IPS DF 6.9 (cell line): Measurements from ENCODE around the gene PODN.

Experiments used
- DNase-seq: peaks from one replicate; pipeline ENCODE4 v3.0.0-alpha.2; 2013; ENCODE audit warnings: low read depth, low spot score
- H3K27ac ChIP-seq: one replicate; pipeline ENCODE4 v1.5.1; 2013; ENCODE audit warnings: low read length, control low read depth
- H3K27me3 ChIP-seq: 2 replicates; pipeline ENCODE4 v1.6.1; 2013; ENCODE audit warnings: mild to moderate bottlenecking, low read length; ENCODE audit not compliant: control insufficient read depth, insufficient read depth
- H3K36me3 ChIP-seq: 2 replicates; pipeline ENCODE4 v1.6.1; 2013; ENCODE audit warnings: low read length; ENCODE audit not compliant: control insufficient read depth, insufficient read depth
- H3K4me1 ChIP-seq: 2 replicates; pipeline ENCODE4 v1.6.1; 2013; ENCODE audit warnings: low read length; ENCODE audit not compliant: control insufficient read depth, insufficient read depth
- H3K4me3 ChIP-seq: 2 replicates; pipeline ENCODE4 v1.5.1; 2013; ENCODE audit warnings: mild to moderate bottlenecking, low read length
- H3K9me3 ChIP-seq: 2 replicates; pipeline ENCODE4 v1.6.1; 2013; ENCODE audit warnings: low read length, inconsistent platforms; ENCODE audit not compliant: control insufficient read depth, insufficient read depth
- WGBS: extraction: QIAGEN DNeasy Blood & Tissue Kit; methylation state at CpG from one replicate; pipeline ENCODE4 v1.1.7; 2013; ENCODE audit warnings: mixed read lengths, missing lambda C conversion rate; ENCODE audit not compliant: insufficient read length, insufficient coverage; 5-methylcytosine and 5-hydroxymethylcytosine counted together

The PODN gene

DNA sequence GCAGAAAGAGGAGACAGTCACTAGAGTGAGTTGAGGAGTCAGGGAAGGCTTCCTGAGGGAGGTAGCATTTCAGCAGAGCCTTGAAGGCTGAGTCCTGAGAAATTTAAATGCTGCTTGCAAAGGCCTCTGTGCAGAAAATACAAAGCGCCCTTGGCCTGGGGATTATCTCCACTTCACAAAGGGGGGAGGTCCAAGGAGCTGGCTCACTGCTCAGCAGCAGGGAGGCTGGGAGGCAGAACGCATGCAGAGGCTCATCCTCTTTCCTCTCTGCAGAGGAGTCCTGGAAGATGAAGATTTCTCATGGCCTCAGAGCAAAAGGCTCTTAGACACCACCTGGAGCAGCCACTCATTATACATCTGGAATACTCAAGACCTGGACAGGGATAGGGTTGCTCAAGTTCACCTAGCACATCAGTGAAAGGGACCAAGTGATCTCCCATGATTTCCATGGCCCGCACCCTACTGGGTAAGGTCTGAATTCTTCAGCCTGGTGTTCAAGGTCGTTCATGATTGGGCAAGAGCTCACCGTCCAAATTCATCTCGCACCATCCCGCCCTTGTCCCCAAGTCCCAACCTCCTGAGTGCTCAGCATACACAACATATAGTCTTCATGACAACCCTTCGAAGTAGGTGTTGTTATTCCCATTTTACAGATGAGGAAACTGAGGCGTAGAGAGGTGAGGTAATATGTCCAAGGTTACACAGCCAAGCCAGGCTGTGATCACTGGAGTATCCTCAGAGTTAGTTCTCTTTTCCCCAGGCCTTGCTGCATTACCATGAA is 71.4 kb downstream of the PODN start:
- no peak overlapping the region for H3K27ac ChIP-seq
- no peaks in the 10 kb centered on the region for H3K36me3 ChIP-seq
- H3K9me3 ChIP-seq, result no peaks in the 10 kb centered on the region
- H3K4me3 ChIP-seq, result no peak overlapping the region
- DNase-seq, result no peak
- no peaks in the 10 kb centered on the region for H3K4me1 ChIP-seq
- no CpG with 5 or more reads among the region's 9 CpGs for WGBS
- H3K27me3 ChIP-seq, result no peaks in the 10 kb centered on the region

DNA sequence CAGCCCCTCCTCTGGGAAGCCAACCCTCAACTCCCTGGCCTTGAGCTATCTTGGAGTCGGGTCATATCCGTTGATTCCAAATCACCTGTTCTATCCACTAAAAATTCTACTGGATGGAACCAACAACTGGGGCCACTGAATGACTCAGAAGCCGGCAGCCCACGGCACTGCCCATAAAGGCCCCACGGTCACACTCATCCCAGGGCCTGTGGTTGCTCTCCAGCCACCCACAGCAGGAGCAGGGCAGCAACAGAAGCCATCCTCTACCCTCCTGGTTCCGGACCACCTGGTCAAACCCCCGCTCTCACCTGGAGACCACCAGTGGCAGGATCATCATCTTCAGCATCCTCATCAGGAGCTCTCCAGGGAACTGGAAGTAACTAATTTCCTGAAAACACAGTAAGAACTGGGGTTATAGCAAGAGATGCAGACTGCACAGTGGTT is 72.1 kb downstream of the PODN start:
- DNase-seq, result no peak
- Histone ChIP-seq H3K4me3 (no peak overlapping the region), H3K4me1 (no peaks in the 10 kb centered on the region), H3K27ac (no peak overlapping the region), H3K27me3 (no peaks in the 10 kb centered on the region), H3K9me3 (no peaks in the 10 kb centered on the region), H3K36me3 (no peaks in the 10 kb centered on the region)
- WGBS, result no CpG with 5 or more reads among the region's 7 CpGs
